HL-60 (cell line): ENCODE data around the gene ZNRF3.

Experiments
- DNase-seq, 2 experiments: peaks; one replicate each; pipeline ENCODE4 v3.0.0-alpha.2; 2010 to 2020; ENCODE audit warnings: low read depth in 1 of 2, low spot score in 1 of 2
- H3K27ac ChIP-seq: fragments of 250-450 bp; sonication (Bioruptor Pico); replicated peaks from 2 replicates; pipeline ENCODE4 v1.5.1; 2020; ENCODE audit warnings: mild to moderate bottlenecking, moderate library complexity
- H3K27me3 ChIP-seq: fragments of 250-450 bp; sonication (Bioruptor Pico); 2 replicates; pipeline ENCODE4 v1.5.1; 2021; ENCODE audit warnings: mild to moderate bottlenecking, moderate library complexity; ENCODE audit not compliant: insufficient read depth, poor library complexity, severe bottlenecking
- H3K4me3 ChIP-seq: replicated peaks from 2 replicates; pipeline ENCODE4 v1.5.1; 2011; ENCODE audit warnings: mild to moderate bottlenecking, control low read depth, low read length; ENCODE audit not compliant: insufficient read depth
- CTCF ChIP-seq: IDR thresholded peaks from one replicate; pipeline ENCODE4 v1.5.1; 2011; ENCODE audit warnings: low read length, control low read depth, inconsistent platforms; ENCODE audit not compliant: insufficient read depth
- GABPA ChIP-seq: IDR thresholded peaks from 2 replicates; pipeline ENCODE4 v1.6.1; 2012; ENCODE audit warnings: low read depth
- POLR2AphosphoS5 ChIP-seq: IDR thresholded peaks from 2 replicates; pipeline ENCODE4 v1.6.1; 2012; ENCODE audit warnings: low read depth
- REST ChIP-seq: IDR thresholded peaks from 2 replicates; pipeline ENCODE4 v1.6.1; 2012; ENCODE audit warnings: low read depth; ENCODE audit not compliant: insufficient replicate concordance
- SPI1 ChIP-seq: IDR thresholded peaks from 2 replicates; pipeline ENCODE4 v1.6.1; 2012; ENCODE audit warnings: low read depth, mild to moderate bottlenecking, borderline replicate concordance

Gene ZNRF3

DNA sequence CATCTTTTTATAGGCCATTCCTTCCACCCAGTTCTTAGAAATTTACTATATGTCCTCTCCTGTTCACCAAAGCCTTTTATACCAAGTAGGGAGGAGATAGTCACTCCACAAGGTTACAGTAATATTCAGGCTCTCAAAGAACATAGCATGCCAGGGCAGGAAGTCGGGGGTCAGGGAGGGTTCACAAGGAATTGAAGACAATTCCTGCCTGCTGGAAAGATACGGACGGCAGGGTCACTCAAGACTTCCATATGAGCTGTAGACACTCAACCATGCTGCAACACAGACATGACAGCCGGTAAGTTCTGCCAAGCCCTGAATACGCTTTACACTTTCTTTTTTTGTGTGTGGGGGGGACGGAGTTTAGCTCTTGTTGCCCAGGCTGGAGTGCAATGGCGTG is 177.6 kb downstream of the ZNRF3 start:
- H3K27ac ChIP-seq: no peak overlapping the region
- DNase-seq: no peak
- H3K27me3 ChIP-seq: no peaks in the 10 kb centered on the region
- TF ChIP-seq POLR2AphosphoS5: no peak
- no peak for TF ChIP-seq CTCF
- no peak for TF ChIP-seq SPI1
- TF ChIP-seq REST: no peak
- TF ChIP-seq GABPA: no peak
- no peak overlapping the region for H3K4me3 ChIP-seq

- H3K27me3 ChIP-seq: no peaks in the 10 kb centered on the region
- no peak within 1 kb of the TSS for H3K4me3 ChIP-seq
- no peak within 1 kb of the TSS for H3K27ac ChIP-seq
- DNase-seq: no peak
- TF ChIP-seq REST (no peak), SPI1 (no peak), CTCF (no peak), GABPA (no peak), POLR2AphosphoS5 (no peak)
Measured at GRCh38 chr22:29061773-29062172, 178.4 kb downstream of the ZNRF3 start, which contains the start of gene C22orf31. C22orf31 (minus strand) TSS chr22:29061831; CDS start chr22:29061792, 39 bp downstream.

GRCh38 chr22:29062286-29062821 is 179.0 kb downstream of the ZNRF3 start:
- TF ChIP-seq SPI1 (no peak), CTCF (no peak), GABPA (no peak), REST (no peak), POLR2AphosphoS5 (no peak)
- H3K27me3 ChIP-seq: no peaks in the 10 kb centered on the region
- no peak overlapping the region for H3K27ac ChIP-seq
- DNase-seq: no peak
- H3K4me3 ChIP-seq: no peak overlapping the region
